Measurements from ENCODE around the gene GNG13. TPM values are rescaled to one million over a fixed set of nuclear protein-coding genes. Genes with fewer than 3 reads are reported as not detected.

GNG13 gene
- total RNA-seq, 2 donors from 2014 or later = not detected

GRCh38 chr16:764184-764750 is 36.3 kb downstream of the GNG13 start:
- H3K36me3 ChIP-seq (replicated peaks in 1 of 2; ENCODE audit: insufficient read depth in 1 of 2, low read depth in 2 of 2) = no peaks in the 10 kb centered on the region
- intact Hi-C loops (cut with DNase I) = no loop called here
- H3K4me3 ChIP-seq = no peak overlapping the region
- no peaks in the 10 kb centered on the region for H3K9me3 ChIP-seq
- 54 to 90% methylated on average over 2 to 20 of the region's 20 CpGs for WGBS, 2 donors
- H3K4me1 ChIP-seq = no peaks in the 10 kb centered on the region
- H3K27ac ChIP-seq = no peak overlapping the region
- no peak for DNase-seq
- no peak for TF ChIP-seq CTCF (IDR thresholded peaks at IDR 0.05)
- no peaks in the 10 kb centered on the region for H3K27me3 ChIP-seq
- ATAC-seq = no peak

- Histone ChIP-seq H3K9me3 (no peaks in the 10 kb centered on the region), H3K27ac (no peak overlapping the region), H3K4me3 (no peak overlapping the region), H3K27me3 (no peaks in the 10 kb centered on the region), H3K36me3 (replicated peaks in 1 of 2; ENCODE audit: insufficient read depth in 1 of 2, low read depth in 2 of 2) (no peaks in the 10 kb centered on the region), H3K4me1 (no peaks in the 10 kb centered on the region)
- intact Hi-C loops (cut with DNase I) = no loop called here
- ATAC-seq (no peak), DNase-seq (no peak)
- TF ChIP-seq POLR2A (IDR thresholded peaks at IDR 0.05) = no peak
- TF ChIP-seq CTCF (IDR thresholded peaks at IDR 0.05) = no peak
- WGBS, 2 donors = 56 to 59% methylated on average over 7 to 20 of the region's 21 CpGs
Observed at GRCh38 chr16:763369-764183, 37.0 kb downstream of the GNG13 start.

- intact Hi-C loops (cut with DNase I) = no loop called here
- no peak for DNase-seq
- Histone ChIP-seq H3K9me3 (no peaks in the 10 kb centered on the region), H3K4me1 (no peaks in the 10 kb centered on the region), H3K27me3 (no peaks in the 10 kb centered on the region), H3K27ac (no peak overlapping the region), H3K4me3 (no peak overlapping the region), H3K36me3 (replicated peaks in 1 of 2; ENCODE audit: insufficient read depth in 1 of 2, low read depth in 2 of 2) (no peaks in the 10 kb centered on the region)
- 43 to 66% methylated on average over 4 to 16 of the region's 17 CpGs for WGBS, 2 donors
- no peak for TF ChIP-seq POLR2A (IDR thresholded peaks at IDR 0.05)
- TF ChIP-seq CTCF (IDR thresholded peaks at IDR 0.05) = no peak
- ATAC-seq = no peak
Observed at GRCh38 chr16:762595-763268, 37.8 kb downstream of the GNG13 start.

GRCh38 chr16:761625-762513 is 38.7 kb downstream of the GNG13 start:
- no peak for DNase-seq
- no peak for ATAC-seq
- Histone ChIP-seq H3K27ac (no peak overlapping the region), H3K36me3 (replicated peaks in 1 of 2; ENCODE audit: insufficient read depth in 1 of 2, low read depth in 2 of 2) (no peaks in the 10 kb centered on the region), H3K9me3 (no peaks in the 10 kb centered on the region), H3K4me3 (no peak overlapping the region), H3K4me1 (no peaks in the 10 kb centered on the region), H3K27me3 (no peaks in the 10 kb centered on the region)
- TF ChIP-seq CTCF (IDR thresholded peaks at IDR 0.05) = no peak
- TF ChIP-seq POLR2A (IDR thresholded peaks at IDR 0.05) = no peak
- 62 to 71% methylated on average over 2 to 21 of the region's 22 CpGs for WGBS, 2 donors
- intact Hi-C loops (cut with DNase I) = no loop called here

Data from body of pancreas (tissue), 4 donors.